DND-41 (cell line): ENCODE measurements around the gene FGF8.

Experiments
- ATAC-seq: fragments of 200-7000 bp; cut with Tn5 transposase; 3 replicates; pipeline ENCODE4 v1.9.1; 2021; ENCODE audit warnings: low read depth; ENCODE audit not compliant: insufficient read depth
- DNase-seq: peaks from one replicate; pipeline ENCODE4 v3.0.0-alpha.2; 2020
- H2AFZ ChIP-seq: 2 replicates; pipeline ENCODE4 v1.6.0; 2012; ENCODE audit warnings: low read depth, low read length
- H3K27ac ChIP-seq: 2 replicates; pipeline ENCODE4 v1.5.1; 2012; ENCODE audit warnings: low read length, inconsistent platforms
- H3K27me3 ChIP-seq: fragments of 200-600 bp; sonication (generic); 2 replicates; pipeline ENCODE4 v1.6.0; 2012; ENCODE audit warnings: low read length, mild to moderate bottlenecking, inconsistent platforms; ENCODE audit not compliant: insufficient read depth, poor library complexity
- H3K36me3 ChIP-seq: 2 replicates; pipeline ENCODE4 v1.5.1; 2012; ENCODE audit warnings: low read length, inconsistent platforms; ENCODE audit not compliant: insufficient read depth
- H3K4me1 ChIP-seq: 2 replicates; pipeline ENCODE4 v1.5.1; 2012; ENCODE audit warnings: mild to moderate bottlenecking, low read length; ENCODE audit not compliant: insufficient read depth
- H3K4me2 ChIP-seq: 2 replicates; pipeline ENCODE4 v1.6.0; 2012; ENCODE audit warnings: mild to moderate bottlenecking, moderate library complexity, low read length, inconsistent platforms; ENCODE audit not compliant: insufficient read depth
- H3K4me3 ChIP-seq, 2 experiments: fragments of 200-600 bp in 1 of 2; shearing (Covaris generic) in 1 of 2; 2 replicates each; pipeline ENCODE4 v1.5.1; 2012 to 2016; ENCODE audit warnings: inconsistent platforms in 2 of 2, low read length in 2 of 2, mild to moderate bottlenecking in 2 of 2, low read depth in 1 of 2, moderate library complexity in 1 of 2
- H3K79me2 ChIP-seq: 2 replicates; pipeline ENCODE4 v1.6.0; 2012; ENCODE audit warnings: low read length, inconsistent platforms; ENCODE audit not compliant: insufficient read depth
- H3K9ac ChIP-seq: 2 replicates; pipeline ENCODE4 v1.6.0; 2012; ENCODE audit warnings: low read depth, mild to moderate bottlenecking, inconsistent platforms, low read length, moderate library complexity
- H3K9me3 ChIP-seq: 2 replicates; pipeline ENCODE4 v1.5.1; 2012; ENCODE audit warnings: low read length, moderate library complexity, mild to moderate bottlenecking, inconsistent platforms; ENCODE audit not compliant: insufficient read depth, severe bottlenecking
- H4K20me1 ChIP-seq: 2 replicates; pipeline ENCODE4 v1.6.0; 2012; ENCODE audit warnings: low read length; ENCODE audit not compliant: insufficient read depth
- EZH2 ChIP-seq: IDR thresholded peaks from 3 replicates; pipeline ENCODE4 v1.6.1; 2012; ENCODE audit warnings: borderline replicate concordance, low read depth, mild to moderate bottlenecking, moderate library complexity, low read length, inconsistent platforms; ENCODE audit not compliant: severe bottlenecking
- TF ChIP-seq, protein P1 (sequence below): IDR thresholded peaks from 2 replicates; pipeline ENCODE4 v1.5.1; 2012; ENCODE audit warnings: borderline replicate concordance, low read length, moderate library complexity, mild to moderate bottlenecking; ENCODE audit not compliant: poor library complexity, severe bottlenecking; ENCODE audit errors: extremely low read depth

FGF8 gene

DNA sequence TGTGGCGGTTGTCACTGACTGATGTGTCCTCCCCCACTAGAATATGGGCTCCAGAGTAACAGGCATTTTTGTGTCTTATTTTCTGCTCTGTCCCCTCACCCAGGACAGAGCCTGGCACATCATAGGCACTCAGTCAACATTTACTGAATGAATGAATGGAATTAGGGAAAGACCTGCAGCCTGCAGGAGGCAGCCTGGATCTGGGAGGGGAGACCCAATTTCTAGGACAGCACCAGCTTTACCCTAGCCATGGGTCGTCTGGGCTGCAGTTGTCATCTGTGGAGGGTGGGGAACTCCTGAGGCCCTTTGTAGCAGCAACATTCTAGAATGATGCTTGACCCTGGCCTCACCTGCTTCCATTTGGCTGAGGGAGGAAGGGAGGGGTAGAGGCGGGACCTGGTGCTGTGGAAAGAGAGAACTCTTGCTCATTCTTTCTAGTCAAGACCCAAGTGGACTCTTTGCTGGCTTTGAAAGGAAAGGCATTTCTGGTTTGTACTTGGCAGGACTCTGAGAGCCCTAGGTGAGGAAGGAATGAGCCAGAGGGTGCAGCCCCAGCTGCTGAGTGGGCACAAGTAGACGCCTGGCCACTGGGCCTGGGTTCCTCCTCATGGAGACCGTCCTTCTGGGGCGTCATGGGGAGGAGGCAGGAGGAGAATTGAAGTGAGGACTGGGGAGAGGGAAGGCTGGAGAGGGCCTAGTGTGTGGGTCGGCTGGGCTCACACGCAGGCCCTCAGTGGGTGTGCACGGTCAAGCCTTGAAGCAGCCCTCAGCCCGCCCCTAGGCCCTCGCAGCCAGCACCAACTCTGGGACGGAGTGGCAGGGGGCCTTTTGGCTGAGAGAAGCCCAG is 8.9 kb downstream of the FGF8 start:
- H3K27me3 ChIP-seq, result peaks cover 5% of the 10 kb centered on the region
- no peaks in the 10 kb centered on the region for H3K4me1 ChIP-seq
- H3K9ac ChIP-seq, result no peak overlapping the region
- no peaks in the 10 kb centered on the region for H3K9me3 ChIP-seq
- no peaks in the 10 kb centered on the region for H3K36me3 ChIP-seq
- no peak overlapping the region for H2AFZ ChIP-seq
- H3K27ac ChIP-seq, result no peak overlapping the region
- H3K4me3 ChIP-seq, result no peak overlapping the region
- TF ChIP-seq, protein P1, sequence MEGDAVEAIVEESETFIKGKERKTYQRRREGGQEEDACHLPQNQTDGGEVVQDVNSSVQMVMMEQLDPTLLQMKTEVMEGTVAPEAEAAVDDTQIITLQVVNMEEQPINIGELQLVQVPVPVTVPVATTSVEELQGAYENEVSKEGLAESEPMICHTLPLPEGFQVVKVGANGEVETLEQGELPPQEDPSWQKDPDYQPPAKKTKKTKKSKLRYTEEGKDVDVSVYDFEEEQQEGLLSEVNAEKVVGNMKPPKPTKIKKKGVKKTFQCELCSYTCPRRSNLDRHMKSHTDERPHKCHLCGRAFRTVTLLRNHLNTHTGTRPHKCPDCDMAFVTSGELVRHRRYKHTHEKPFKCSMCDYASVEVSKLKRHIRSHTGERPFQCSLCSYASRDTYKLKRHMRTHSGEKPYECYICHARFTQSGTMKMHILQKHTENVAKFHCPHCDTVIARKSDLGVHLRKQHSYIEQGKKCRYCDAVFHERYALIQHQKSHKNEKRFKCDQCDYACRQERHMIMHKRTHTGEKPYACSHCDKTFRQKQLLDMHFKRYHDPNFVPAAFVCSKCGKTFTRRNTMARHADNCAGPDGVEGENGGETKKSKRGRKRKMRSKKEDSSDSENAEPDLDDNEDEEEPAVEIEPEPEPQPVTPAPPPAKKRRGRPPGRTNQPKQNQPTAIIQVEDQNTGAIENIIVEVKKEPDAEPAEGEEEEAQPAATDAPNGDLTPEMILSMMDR, result no peak
- TF ChIP-seq EZH2, result no peak
- no peaks in the 10 kb centered on the region for H4K20me1 ChIP-seq
- DNase-seq, result no peak
- H3K79me2 ChIP-seq, result no peaks in the 10 kb centered on the region
- no peak for ATAC-seq
- H3K4me2 ChIP-seq, result no peak overlapping the region

DNA sequence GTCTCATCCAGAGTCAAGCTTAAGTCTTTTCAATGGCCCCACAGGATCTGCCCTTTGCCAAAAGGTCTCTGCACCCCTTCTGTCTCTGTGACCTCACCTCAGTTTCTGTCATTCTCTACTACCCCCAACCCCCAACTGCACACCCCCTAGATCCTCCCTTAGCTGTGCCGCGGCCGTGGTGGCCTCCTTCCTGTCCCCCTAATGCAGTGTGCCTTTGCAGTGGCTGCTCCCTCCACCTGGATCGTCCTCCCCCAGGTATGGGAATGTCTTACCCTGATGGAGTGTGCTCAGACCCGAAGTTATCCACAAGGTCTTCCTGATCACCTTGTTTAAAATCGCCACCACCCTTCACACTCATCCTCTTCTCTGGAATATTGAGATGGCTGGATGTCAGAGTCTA is 9.6 kb downstream of the FGF8 start:
- ATAC-seq, result no peak
- DNase-seq, result no peak
- Histone ChIP-seq H3K4me1 (no peaks in the 10 kb centered on the region), H4K20me1 (no peaks in the 10 kb centered on the region), H3K27me3 (peaks cover 5% of the 10 kb centered on the region), H3K79me2 (no peaks in the 10 kb centered on the region), H2AFZ (no peak overlapping the region), H3K9me3 (no peaks in the 10 kb centered on the region), H3K36me3 (no peaks in the 10 kb centered on the region), H3K9ac (no peak overlapping the region), H3K4me2 (no peak overlapping the region), H3K4me3 (no peak overlapping the region), H3K27ac (no peak overlapping the region)
- no peak for TF ChIP-seq EZH2
- TF ChIP-seq, protein P1, result no peak

DNA sequence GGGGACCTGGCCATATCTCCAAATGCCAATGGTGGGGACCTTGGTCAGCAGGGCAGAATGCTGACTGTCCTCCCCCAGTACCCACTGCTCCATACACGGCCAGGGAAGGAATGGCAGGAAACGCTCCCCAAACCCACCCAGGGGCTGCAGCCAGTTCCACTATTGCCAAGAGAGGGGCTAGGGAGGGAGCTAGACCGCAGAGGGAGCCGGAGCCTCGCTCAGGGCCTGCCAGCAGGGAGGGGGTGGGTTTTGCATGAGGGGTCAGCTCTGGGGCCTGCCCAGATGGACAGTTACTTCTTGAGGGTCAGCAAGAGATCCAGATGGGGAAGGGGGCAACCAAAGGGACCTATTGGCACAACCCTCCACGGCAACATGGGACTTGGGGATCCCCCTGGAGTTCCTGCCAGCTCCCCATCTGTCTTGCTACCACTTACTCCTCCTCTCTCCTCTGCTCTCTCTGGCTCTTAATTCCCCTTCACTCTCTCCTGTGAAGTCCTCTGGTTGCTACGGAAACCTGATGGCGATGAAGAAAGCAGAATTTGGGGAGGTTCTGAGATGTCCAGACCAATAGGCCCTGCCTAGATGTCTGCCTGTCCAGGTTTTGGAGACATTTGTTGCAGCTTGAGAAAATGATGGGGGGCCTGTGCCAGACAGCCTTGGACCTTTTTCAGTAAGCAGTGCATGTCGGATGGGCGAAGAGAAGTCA is 12.6 kb downstream of the FGF8 start:
- no peak for ATAC-seq
- H3K9ac ChIP-seq, result no peak overlapping the region
- H4K20me1 ChIP-seq, result no peaks in the 10 kb centered on the region
- no peak for DNase-seq
- H3K9me3 ChIP-seq, result no peaks in the 10 kb centered on the region
- peaks cover 5% of the 10 kb centered on the region for H3K27me3 ChIP-seq
- TF ChIP-seq, protein P1, result no peak
- TF ChIP-seq EZH2, result no peak
- no peaks in the 10 kb centered on the region for H3K36me3 ChIP-seq
- H3K79me2 ChIP-seq, result no peaks in the 10 kb centered on the region
- H3K4me2 ChIP-seq, result no peak overlapping the region
- no peaks in the 10 kb centered on the region for H3K4me1 ChIP-seq
- no peak overlapping the region for H3K4me3 ChIP-seq
- H2AFZ ChIP-seq, result no peak overlapping the region
- no peak overlapping the region for H3K27ac ChIP-seq
